Epithelial cell of proximal tubule (primary cell): ENCODE measurements around the gene S100A12. TPM values are rescaled to one million over a fixed set of nuclear protein-coding genes. Genes with fewer than 3 reads are reported as not detected.

Experiments used
- DNase-seq: peaks from one replicate; pipeline ENCODE4 v3.0.0-alpha.2; 2011; ENCODE audit warnings: low read depth
- H3K4me3 ChIP-seq: 2 replicates; pipeline ENCODE4 v1.5.1; 2011; ENCODE audit warnings: low read depth, mild to moderate bottlenecking, low read length
- CTCF ChIP-seq: conservative IDR thresholded peaks from 2 replicates; pipeline ENCODE4 v1.5.1; 2012; ENCODE audit warnings: low read depth, mild to moderate bottlenecking, low read length
- total RNA-seq: library from RNA; depleted of rRNA; stranded (reverse); fragments of >200 nt; gene quantifications from 2 replicates; pipeline ENCODE4 v1.2.3, GENCODE V29; 2015

Gene S100A12
- total RNA-seq, 1 donor from 2014 or later = not detected

- no peak for DNase-seq
- H3K4me3 ChIP-seq = no peak overlapping the region
- no peak for TF ChIP-seq CTCF
These were observed 1.4 kb downstream of the S100A12 start for GRCh38 chr1:153374071-153374470.

- no peak for TF ChIP-seq CTCF
- no peak for DNase-seq
- H3K4me3 ChIP-seq = no peak overlapping the region
These were observed 2.9 kb downstream of the S100A12 start for GRCh38 chr1:153372571-153372970.

GRCh38 chr1:153371231-153371630 lies 4.2 kb downstream of the S100A12 start:
- DNase-seq = no peak
- H3K4me3 ChIP-seq = no peak overlapping the region
- no peak for TF ChIP-seq CTCF

GRCh38 chr1:153370146-153370545 lies 5.3 kb downstream of the S100A12 start:
- DNase-seq = no peak
- H3K4me3 ChIP-seq = no peak overlapping the region
- TF ChIP-seq CTCF = no peak

- no peak overlapping the region for H3K4me3 ChIP-seq
- TF ChIP-seq CTCF = no peak
- no peak for DNase-seq
These were observed 6.9 kb downstream of the S100A12 start for GRCh38 chr1:153368495-153368894.

GRCh38 chr1:153367090-153367489 lies 8.3 kb downstream of the S100A12 start:
- TF ChIP-seq CTCF = no peak
- no peak for DNase-seq
- H3K4me3 ChIP-seq = no peak overlapping the region

- no peak overlapping the region for H3K4me3 ChIP-seq
- no peak for TF ChIP-seq CTCF
- DNase-seq = no peak
These were observed 9.2 kb downstream of the S100A12 start for GRCh38 chr1:153366261-153366660.
